Effector CD8-positive, alpha-beta T cell (primary cell): ENCODE data around the gene BCL2L15.
"Not testable (repeated sequence)": the region's sequence is repeated elsewhere in the genome, so short reads cannot be mapped to it uniquely, and the experiment has no call there.

Experiments used
- DNase-seq: peaks from one replicate; lab custom pipeline; 2025; lab: John Stamatoyannopoulos, UW

BCL2L15 gene

GRCh38 chr1:113871597-113872113, 15.7 kb downstream of the BCL2L15 start, which contains the start of gene PTPN22:
Gene PTPN22, minus strand, starts transcription at chr1:113871712.
- peak; percentile 49 for DNase-seq

- DNase-seq: no peak
Observed at GRCh38 chr1:113870778-113871177, 16.6 kb downstream of the BCL2L15 start.

GRCh38 chr1:113868387-113869083, 18.8 kb downstream of the BCL2L15 start:
- no peak for DNase-seq

- DNase-seq: no peak
Observed at GRCh38 chr1:113861641-113862040, 25.7 kb downstream of the BCL2L15 start.

GRCh38 chr1:113860891-113861290, 26.5 kb downstream of the BCL2L15 start:
- DNase-seq: no peak

GRCh38 chr1:113859478-113860175, 27.8 kb downstream of the BCL2L15 start:
- no peak for DNase-seq

GRCh38 chr1:113858982-113859381, 28.4 kb downstream of the BCL2L15 start:
- DNase-seq: no peak

- no peak for DNase-seq
Observed at GRCh38 chr1:113858418-113858817, 29.0 kb downstream of the BCL2L15 start.

GRCh38 chr1:113857776-113858175, 29.6 kb downstream of the BCL2L15 start:
- no peak for DNase-seq

GRCh38 chr1:113856401-113856790, 31.0 kb downstream of the BCL2L15 start:
- DNase-seq: no peak

GRCh38 chr1:113855630-113856400, 31.6 kb downstream of the BCL2L15 start:
- no peak for DNase-seq

GRCh38 chr1:113854234-113854633, 33.1 kb downstream of the BCL2L15 start:
- DNase-seq: no peak

GRCh38 chr1:113852694-113853093, 34.7 kb downstream of the BCL2L15 start:
- not testable (repeated sequence) for DNase-seq

- no peak for DNase-seq
Observed at GRCh38 chr1:113850127-113850796, 37.1 kb downstream of the BCL2L15 start.

- DNase-seq: no peak
Observed at GRCh38 chr1:113849072-113849471, 38.3 kb downstream of the BCL2L15 start.

- no peak for DNase-seq
Observed at GRCh38 chr1:113846391-113847035, 40.9 kb downstream of the BCL2L15 start.

- DNase-seq: no peak
Observed at GRCh38 chr1:113836534-113836933, 50.8 kb downstream of the BCL2L15 start.

GRCh38 chr1:113835686-113836290, 51.6 kb downstream of the BCL2L15 start:
- DNase-seq: no peak

GRCh38 chr1:113834716-113835115, 52.7 kb downstream of the BCL2L15 start:
- DNase-seq: no peak
